Esophagus squamous epithelium (tissue), 5 donors: ENCODE results near the gene BMP10. TPM values are rescaled to one million over a fixed set of nuclear protein-coding genes. Genes with fewer than 3 reads are reported as not detected.

Source experiments
- DNase-seq: peaks from one replicate; lab custom pipeline; 2025; lab: John Stamatoyannopoulos, UW
- H3K27ac ChIP-seq, 4 donors: fragments of 200-600 bp; sonication (generic); one replicate each; pipeline ENCODE4 v1.5.1; 2016 to 2019; ENCODE audit warnings: mild to moderate bottlenecking in 1 of 4
- H3K27me3 ChIP-seq, 4 donors: fragments of 200-600 bp; sonication (generic); 1 replicate in 3 of 4; 2 replicates in 1 of 4; pipeline versions ENCODE4 v1.5.1 to v1.6.0; 2017 to 2021; ENCODE audit warnings: antibody characterized with exemption in 1 of 4
- H3K36me3 ChIP-seq, 3 donors: fragments of 200-600 bp; sonication (generic); one replicate each; pipeline ENCODE4 v1.5.1; 2016 to 2019
- H3K4me1 ChIP-seq, 3 donors: fragments of 200-600 bp; sonication (generic); one replicate each; pipeline ENCODE4 v1.5.1; 2017 to 2019
- H3K4me3 ChIP-seq, 4 donors: fragments of 200-600 bp; sonication (generic); 1 replicate in 3 of 4; 2 replicates in 1 of 4; pipeline ENCODE4 v1.5.1; 2016 to 2019; ENCODE audit warnings: mild to moderate bottlenecking in 2 of 4, moderate library complexity in 1 of 4
- H3K9me3 ChIP-seq, 3 donors: fragments of 200-600 bp; sonication (generic); one replicate each; pipeline ENCODE4 v1.5.1; 2016 to 2019
- CTCF ChIP-seq, 6 experiments: fragments of 450-650 bp in 4 of 6; fragments of 200-600 bp in 2 of 6; sonication (generic) in 2 of 6; IDR thresholded peaks; one replicate each; pipeline ENCODE4 v1.5.1; 2016 to 2019; ENCODE audit warnings: antibody characterized with exemption in 6 of 6, mild to moderate bottlenecking in 4 of 6, moderate library complexity in 4 of 6
- POLR2A ChIP-seq, 4 donors: fragments of 450-650 bp; IDR thresholded peaks; one replicate each; pipeline ENCODE4 v1.6.1; 2017; ENCODE audit warnings: antibody characterized with exemption in 4 of 4, mild to moderate bottlenecking in 4 of 4, moderate library complexity in 3 of 4
- WGBS, 2 donors: methylation state at CpG; one replicate each; pipeline ENCODE4 v1.1.5; 2018; 5-methylcytosine and 5-hydroxymethylcytosine counted together
- intact Hi-C: fragments of 100-400 bp; cut with DNase I; formaldehyde crosslinking; loops from one replicate; pipeline ENCODE4 v1.15.0; 2022
- total RNA-seq, 4 donors: library from RNA; depleted of rRNA; stranded (reverse); fragments of >200 nt; gene quantifications; one replicate each; pipeline ENCODE4 v1.1.0, GENCODE V29; 2016
- donor health status: DM: yes; HTN: yes; CAD: no.

The BMP10 gene
- not detected for total RNA-seq

- TF ChIP-seq CTCF (IDR thresholded peaks at IDR 0.05): no peak
- no peak for TF ChIP-seq POLR2A (IDR thresholded peaks at IDR 0.05)
- Histone ChIP-seq H3K4me1 (no peaks in the 10 kb centered on the region), H3K36me3 (no peaks in the 10 kb centered on the region), H3K9me3 (no peaks in the 10 kb centered on the region), H3K27me3 (no peaks in the 10 kb centered on the region), H3K27ac (no peak within 1 kb of the TSS), H3K4me3 (no peak within 1 kb of the TSS)
- intact Hi-C loops: no loop called here
- 82 to 88% methylated on average over 3 to 6 of the region's 6 CpGs for WGBS, 2 donors
- no peak for DNase-seq
These were observed at the start of gene BMP10 for GRCh38 chr2:68871159-68871764. BMP10 (minus strand) TSS chr2:68871397; CDS start chr2:68871358, 39 bp downstream.

GRCh38 chr2:68920481-68921170, 49.4 kb upstream of the BMP10 start:
- H3K4me3 ChIP-seq: no peak overlapping the region
- no peaks in the 10 kb centered on the region for H3K9me3 ChIP-seq
- peaks cover 0 to 14% (median 0%) of the 10 kb centered on the region in 3 donors for H3K4me1 ChIP-seq
- no peak overlapping the region for H3K27ac ChIP-seq
- no peaks in the 10 kb centered on the region for H3K27me3 ChIP-seq
- WGBS, 2 donors: 74 to 82% methylated on average over 6 of the region's 6 CpGs
- no peak for DNase-seq
- intact Hi-C loops: no loop called here
- H3K36me3 ChIP-seq: no peaks in the 10 kb centered on the region
- TF ChIP-seq POLR2A (IDR thresholded peaks at IDR 0.05) (no peak), CTCF (IDR thresholded peaks at IDR 0.05) (no peak)

DNA sequence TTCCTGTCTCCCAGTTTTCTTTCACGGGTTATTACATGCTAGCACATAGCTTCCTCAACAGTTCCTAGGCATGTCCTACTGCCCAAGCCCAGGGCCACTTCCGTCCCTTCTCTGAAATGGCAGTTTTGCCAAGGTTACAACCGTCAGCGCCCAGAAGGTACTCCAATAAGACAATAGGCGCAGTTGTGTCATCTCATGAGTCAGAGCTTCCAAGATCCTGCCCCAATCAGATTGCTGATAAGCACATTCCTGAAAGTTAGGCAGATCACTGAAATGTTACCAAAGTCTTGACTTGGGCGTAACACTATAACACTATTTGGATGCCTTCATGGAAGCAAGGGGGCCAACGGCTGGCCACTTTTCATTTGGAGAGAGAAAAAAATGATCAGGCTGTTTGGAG, 47.3 kb upstream of the BMP10 start:
- peaks cover 0 to 14% (median 0%) of the 10 kb centered on the region in 3 donors for H3K4me1 ChIP-seq
- no peak overlapping the region for H3K4me3 ChIP-seq
- no peaks in the 10 kb centered on the region for H3K36me3 ChIP-seq
- TF ChIP-seq POLR2A (IDR thresholded peaks at IDR 0.05): no peak
- TF ChIP-seq CTCF (IDR thresholded peaks at IDR 0.05): no peak
- H3K9me3 ChIP-seq: no peaks in the 10 kb centered on the region
- WGBS, 2 donors: 61 to 79% methylated on average over 6 to 7 of the region's 7 CpGs
- H3K27me3 ChIP-seq: no peaks in the 10 kb centered on the region
- no peak overlapping the region for H3K27ac ChIP-seq
- intact Hi-C loops: no loop called here
- DNase-seq: no peak

- Histone ChIP-seq H3K27me3 (no peaks in the 10 kb centered on the region), H3K4me3 (no peak overlapping the region), H3K4me1 (peaks cover 0 to 14% (median 0%) of the 10 kb centered on the region in 3 donors), H3K36me3 (no peaks in the 10 kb centered on the region), H3K27ac (peak overlapping the region in 1 of 4 donors; percentile 45), H3K9me3 (no peaks in the 10 kb centered on the region)
- intact Hi-C loops: no loop called here
- DNase-seq: no peak
- TF ChIP-seq CTCF (IDR thresholded peaks at IDR 0.05) (no peak), POLR2A (IDR thresholded peaks at IDR 0.05) (no peak)
- WGBS, 2 donors: 26 to 37% methylated on average over 3 of the region's 3 CpGs
These were observed 46.0 kb upstream of the BMP10 start for GRCh38 chr2:68917034-68917718.

GRCh38 chr2:68916226-68916625, 45.0 kb upstream of the BMP10 start:
- Histone ChIP-seq H3K4me1 (peaks cover 0 to 14% (median 0%) of the 10 kb centered on the region in 3 donors), H3K27ac (peak overlapping the region in 1 of 4 donors; percentile 45), H3K36me3 (no peaks in the 10 kb centered on the region), H3K27me3 (no peaks in the 10 kb centered on the region), H3K4me3 (no peak overlapping the region), H3K9me3 (no peaks in the 10 kb centered on the region)
- no peak for DNase-seq
- intact Hi-C loops: no loop called here
- 25% methylated on average over 1 of the region's 1 CpG; no CpG with 5 or more reads in 1 of the 2 donors for WGBS, 2 donors
- TF ChIP-seq POLR2A (IDR thresholded peaks at IDR 0.05) (no peak), CTCF (IDR thresholded peaks at IDR 0.05) (no peak)
